Endothelial cell (in vitro differentiated cells): ENCODE data around the gene NR4A2. TPM values are rescaled to one million over a fixed set of nuclear protein-coding genes. Genes with fewer than 3 reads are reported as not detected.
A peak's percentile ranks its signal among the peaks of the same experiment; 100 is the strongest.

ENCODE experiments used
- DNase-seq: peaks from one replicate; pipeline ENCODE4 v3.0.0; 2021; ENCODE audit warnings: low spot score
- H3K27ac Mint-ChIP-seq: one replicate; pipeline ENCODE4 v1.8.0; 2021; ENCODE audit warnings: mixed read lengths, inconsistent platforms; ENCODE audit not compliant: unreplicated experiment
- H3K27me3 Mint-ChIP-seq: one replicate; pipeline ENCODE4 v1.8.0; 2021; ENCODE audit warnings: mild to moderate bottlenecking, moderate library complexity, mixed read lengths, inconsistent platforms; ENCODE audit not compliant: unreplicated experiment
- H3K36me3 Mint-ChIP-seq: one replicate; pipeline ENCODE4 v1.8.0; 2021; ENCODE audit warnings: mild to moderate bottlenecking, low read depth, mixed read lengths, inconsistent platforms; ENCODE audit not compliant: unreplicated experiment
- H3K4me1 Mint-ChIP-seq: one replicate; pipeline ENCODE4 v1.8.0; 2021; ENCODE audit warnings: mild to moderate bottlenecking, mixed read lengths, inconsistent platforms; ENCODE audit not compliant: unreplicated experiment
- H3K4me3 Mint-ChIP-seq: one replicate; pipeline ENCODE4 v1.8.0; 2021; ENCODE audit warnings: mild to moderate bottlenecking, mixed read lengths, inconsistent platforms; ENCODE audit not compliant: unreplicated experiment
- H3K9me3 Mint-ChIP-seq: one replicate; pipeline ENCODE4 v1.8.0; 2021; ENCODE audit warnings: mixed read lengths, inconsistent platforms; ENCODE audit not compliant: unreplicated experiment
- CTCF ChIP-seq: fragments of 200-600 bp; sonication (generic); IDR thresholded peaks from one replicate; pipeline ENCODE4 v1.5.0; 2021; ENCODE audit warnings: antibody characterized with exemption; ENCODE audit not compliant: unreplicated experiment
- total RNA-seq: library from RNA; stranded (reverse); fragmentation: NEBNext Ultra II Directional; extraction: Animal tissue kit (Norgen Biotek cat#: 25700); gene quantifications from one replicate; pipeline ENCODE4 v1.2.1, GENCODE V29; 2021; ENCODE audit not compliant: unreplicated experiment

Gene NR4A2
- total RNA-seq, 1 donor from 2014 or later = 3.9 TPM

GRCh38 chr2:156331572-156332283 is 793 bp downstream of the NR4A2 start:
- Mint-ChIP-seq H3K27me3 (peaks cover 36% of the 10 kb centered on the region), H3K27ac (peak overlapping the region; percentile 97), H3K9me3 (no peaks in the 10 kb centered on the region), H3K36me3 (peaks cover 14% of the 10 kb centered on the region), H3K4me1 (peaks cover 32% of the 10 kb centered on the region), H3K4me3 (peak overlapping the region; percentile 96)
- peak; percentile 70 for DNase-seq
- TF ChIP-seq CTCF = no peak

- no peaks in the 10 kb centered on the region for H3K9me3 Mint-ChIP-seq
- H3K4me1 Mint-ChIP-seq = peaks cover 30% of the 10 kb centered on the region
- H3K27me3 Mint-ChIP-seq = peaks cover 34% of the 10 kb centered on the region
- H3K27ac Mint-ChIP-seq = peak overlapping the region; percentile 0
- TF ChIP-seq CTCF = no peak
- H3K4me3 Mint-ChIP-seq = no peak overlapping the region
- peaks cover 11% of the 10 kb centered on the region for H3K36me3 Mint-ChIP-seq
- DNase-seq = no peak
Measured at GRCh38 chr2:156329927-156330726, 2.4 kb downstream of the NR4A2 start.

GRCh38 chr2:156329031-156329926 is 3.2 kb downstream of the NR4A2 start:
- no peaks in the 10 kb centered on the region for H3K9me3 Mint-ChIP-seq
- DNase-seq = no peak
- peaks cover 11% of the 10 kb centered on the region for H3K36me3 Mint-ChIP-seq
- no peak overlapping the region for H3K27ac Mint-ChIP-seq
- no peak for TF ChIP-seq CTCF
- no peak overlapping the region for H3K4me3 Mint-ChIP-seq
- H3K27me3 Mint-ChIP-seq = peaks cover 34% of the 10 kb centered on the region
- peaks cover 30% of the 10 kb centered on the region for H3K4me1 Mint-ChIP-seq

GRCh38 chr2:156327835-156328695 is 4.5 kb downstream of the NR4A2 start:
- H3K36me3 Mint-ChIP-seq = peaks cover 11% of the 10 kb centered on the region
- H3K9me3 Mint-ChIP-seq = no peaks in the 10 kb centered on the region
- peaks cover 23% of the 10 kb centered on the region for H3K4me1 Mint-ChIP-seq
- H3K4me3 Mint-ChIP-seq = no peak overlapping the region
- no peak for TF ChIP-seq CTCF
- no peak for DNase-seq
- H3K27me3 Mint-ChIP-seq = peaks cover 29% of the 10 kb centered on the region
- no peak overlapping the region for H3K27ac Mint-ChIP-seq
